ENCODE measurements around the gene DMC1. TPM values are rescaled to one million over a fixed set of nuclear protein-coding genes. Genes with fewer than 3 reads are reported as not detected.

DMC1 gene
- total RNA-seq, 1 experiment from 2014 or later = 0.89 TPM

GRCh38 chr22:38490915-38491314 is 79.1 kb downstream of the DMC1 start:
- ATAC-seq = no peak; the same call in 1 of the 2 replicates
- intact Hi-C loops (cut with micrococcal nuclease) = no loop called here

More at GRCh38 chr22:38490915-38491314, 79.1 kb downstream of the DMC1 start:
- TF ChIP-seq ATF3 (IDR thresholded peaks at IDR 0.05) = no peak
- TF ChIP-seq ZFX (IDR thresholded peaks at IDR 0.05) = no peak
- no peak for TF ChIP-seq RAD21 (IDR thresholded peaks at IDR 0.05; ENCODE audit: low read depth)
- no peak for TF ChIP-seq SRF (IDR thresholded peaks at IDR 0.05; ENCODE audit: low read depth)
- no peak for TF ChIP-seq EZH2 (IDR thresholded peaks at IDR 0.05)
- no peak for TF ChIP-seq JUND (IDR thresholded peaks at IDR 0.05)
- TF ChIP-seq MAX (IDR thresholded peaks at IDR 0.05) = no peak
- no peak for TF ChIP-seq ZBTB33 (IDR thresholded peaks at IDR 0.05; ENCODE audit: extremely low read depth, insufficient replicate concordance, low read length)
- TF ChIP-seq CTCF (IDR thresholded peaks at IDR 0.05 in 2 of 3, conservative IDR thresholded peaks at IDR 0.05 in 1 of 3; ENCODE audit: borderline replicate concordance in 1 of 3, insufficient read depth in 1 of 3, low read depth in 2 of 3, low read length in 2 of 3) = no peak
- TF ChIP-seq REST (IDR thresholded peaks at IDR 0.05; ENCODE audit: low read depth) = no peak
- no peak for TF ChIP-seq EZH2phosphoT487 (IDR thresholded peaks at IDR 0.05; ENCODE audit: borderline replicate concordance)
- no peak for TF ChIP-seq POLR2AphosphoS5 (IDR thresholded peaks at IDR 0.05; ENCODE audit: low read depth, low read length)
- no peak for TF ChIP-seq CBX3 (IDR thresholded peaks at IDR 0.05; ENCODE audit: low read depth)
- no peak overlapping the region for H3K9ac ChIP-seq (ENCODE audit: low read length)
- H3K9me3 ChIP-seq (ENCODE audit: control insufficient read depth in 1 of 2, insufficient read depth in 1 of 2, low read depth in 1 of 2, low read length in 2 of 2) = no peaks in the 10 kb centered on the region
- H3K27me3 ChIP-seq (ENCODE audit: insufficient read depth, low read length) = no peaks in the 10 kb centered on the region
- H3K79me2 ChIP-seq (ENCODE audit: insufficient read depth, low read length) = peaks cover 76% of the 10 kb centered on the region
- CTCF ChIA-PET = no interaction called here
- H3K4me3 ChIP-seq (replicated peaks in 1 of 2; ENCODE audit: low read depth in 1 of 2, low read length in 2 of 2) = no peak overlapping the region
- H4K20me1 ChIP-seq (ENCODE audit: insufficient read depth) = peaks cover 26% of the 10 kb centered on the region; the same call in 1 of the 2 replicates
- DNase-seq (ENCODE audit: low read depth, low spot score) = no peak
- peaks cover 87 to 88% of the 10 kb centered on the region in 2 experiments for H3K36me3 ChIP-seq (ENCODE audit: control insufficient read depth in 1 of 2, insufficient read depth in 2 of 2, low read length in 2 of 2)
- H3K4me2 ChIP-seq (ENCODE audit: low read length) = no peak overlapping the region
- no peaks in the 10 kb centered on the region; a peak in 1 of 4 replicates for H3K4me1 ChIP-seq (ENCODE audit: control insufficient read depth in 1 of 2, insufficient read depth in 2 of 2, low read length in 2 of 2)
- BruUV-seq (replicated peaks) = no TSS peak
- H2AFZ ChIP-seq (ENCODE audit: low read depth, low read length, poor library complexity, severe bottlenecking) = no peak overlapping the region
- no peaks in the 10 kb centered on the region for H3K9me2 ChIP-seq (ENCODE audit: insufficient read depth)
- RAD21 ChIA-PET (ENCODE audit: low non-redundant PET in 1 of 2, low total read pairs in 2 of 2, uncharacterized antibody in 2 of 2, unreplicated experiment in 2 of 2) = no interaction called here
- peak overlapping the region; percentile 38; the same call in 1 of the 2 replicates for H3K27ac ChIP-seq (ENCODE audit: low read depth, low read length)
- POLR2A ChIA-PET = interaction anchor here (1.4 kb wide), 1 partner anchor 11 kb away, joined by 9 read pairs; no protein-coding TSS in a partner anchor

Measured in HCT116 (cell line).